B cell (primary cell): ENCODE data around the gene SMC3. TPM values are rescaled to one million over a fixed set of nuclear protein-coding genes. Genes with fewer than 3 reads are reported as not detected.
A peak's percentile ranks its signal among the peaks of the same experiment; 100 is the strongest.

ENCODE experiments used
- ATAC-seq: fragments of 200-7000 bp; cut with Tn5 transposase; one replicate; pipeline ENCODE4 v1.10.0; 2021; ENCODE audit warnings: low read depth, mild to moderate bottlenecking, moderate number of reproducible peaks, moderate library complexity
- CTCF ChIA-PET: fragments of 350-600 bp; sonication (Branson Sonifier 250); formaldehyde crosslinking; loops from one replicate; lab custom pipeline; 2021; ENCODE audit warnings: antibody characterized with exemption, inconsistent platforms; lab: Charles Lee
- POLR2A ChIA-PET: fragments of 350-600 bp; sonication (Branson Sonifier 250); formaldehyde crosslinking; loops from one replicate; lab custom pipeline; 2021; ENCODE audit warnings: antibody characterized with exemption; lab: Charles Lee
- DNase-seq: peaks from one replicate; pipeline ENCODE4 v3.0.0; 2013
- H2AFZ ChIP-seq: 2 replicates; pipeline ENCODE4 v1.6.1; 2012; ENCODE audit warnings: mild to moderate bottlenecking, low read depth, low read length; ENCODE audit not compliant: insufficient read depth, poor library complexity, severe bottlenecking
- H3K27ac ChIP-seq, 2 donors: 1 replicate in 1 of 2; 2 replicates in 1 of 2; pipeline ENCODE4 v1.5.1; 2012 to 2013; ENCODE audit warnings: low read length in 2 of 2, mild to moderate bottlenecking in 2 of 2, moderate library complexity in 1 of 2
- H3K27me3 ChIP-seq, 4 experiments: fragments of 200-600 bp in 1 of 4; sonication (generic) in 1 of 4; replicated peaks in 1 of 4; 1 replicate in 2 of 4; 2 replicates in 2 of 4; pipeline versions ENCODE4 v1.6.1 to v1.7.0; 2013 to 2016; ENCODE audit warnings: low read length in 3 of 4, mild to moderate bottlenecking in 2 of 4, mixed read lengths in 1 of 4, moderate library complexity in 1 of 4; ENCODE audit not compliant: insufficient read depth in 4 of 4, control insufficient read depth in 3 of 4; ENCODE audit errors: control extremely low read depth in 1 of 4
- H3K36me3 ChIP-seq, 2 experiments: replicated peaks in 1 of 2; 1 replicate in 1 of 2; 2 replicates in 1 of 2; pipeline versions ENCODE4 v1.6.1 to v1.7.1; 2013; ENCODE audit warnings: low read length in 1 of 2; ENCODE audit not compliant: insufficient read depth in 2 of 2, control insufficient read depth in 1 of 2; ENCODE audit errors: control extremely low read depth in 1 of 2, extremely low read depth in 1 of 2
- H3K4me1 ChIP-seq, 2 donors: fragments of 200-600 bp in 1 of 2; sonication (generic) in 1 of 2; 1 replicate in 1 of 2; 2 replicates in 1 of 2; pipeline versions ENCODE4 v1.5.1 to v1.6.1; 2013 to 2017; ENCODE audit warnings: low read length in 2 of 2; ENCODE audit not compliant: control insufficient read depth in 2 of 2, insufficient read depth in 2 of 2
- H3K4me2 ChIP-seq: replicated peaks from 2 replicates; pipeline ENCODE3; 2012; ENCODE audit warnings: mild to moderate bottlenecking, low read depth, low read length; ENCODE audit not compliant: poor library complexity, severe bottlenecking
- H3K4me3 ChIP-seq, 5 experiments: fragments of 200-600 bp in 1 of 5; sonication (generic) in 1 of 5; 1 replicate in 3 of 5; 2 replicates in 2 of 5; pipeline versions ENCODE4 v1.5.1 to v1.7.0; 2011 to 2016; ENCODE audit warnings: low read length in 4 of 5, mild to moderate bottlenecking in 4 of 5, low read depth in 2 of 5, control low read depth in 1 of 5, moderate library complexity in 1 of 5; ENCODE audit not compliant: insufficient read depth in 1 of 5; ENCODE audit errors: control extremely low read depth in 1 of 5, extremely low read depth in 1 of 5
- H3K79me2 ChIP-seq: fragments of 200-600 bp; sonication (generic); one replicate; pipeline ENCODE4 v1.6.0; 2016; ENCODE audit warnings: low read length; ENCODE audit not compliant: control insufficient read depth, insufficient read depth
- H3K9ac ChIP-seq: fragments of 200-600 bp; sonication (generic); 2 replicates; pipeline ENCODE4 v1.6.1; 2017; ENCODE audit warnings: mild to moderate bottlenecking, low read length, moderate library complexity
- H3K9me3 ChIP-seq, 3 donors: one replicate each; pipeline versions ENCODE4 v1.6.1 to v1.7.1; 2013; ENCODE audit warnings: low read length in 2 of 3; ENCODE audit not compliant: control insufficient read depth in 2 of 3, insufficient read depth in 1 of 3; ENCODE audit errors: control extremely low read depth in 1 of 3
- H4K20me1 ChIP-seq: 2 replicates; pipeline ENCODE4 v1.6.0; 2012; ENCODE audit warnings: mild to moderate bottlenecking, low read length; ENCODE audit not compliant: insufficient read depth, control insufficient read depth, poor library complexity, severe bottlenecking
- H3K27ac Mint-ChIP-seq: one replicate; pipeline ENCODE4 v1.8.0; 2021; ENCODE audit warnings: mixed read lengths
- H3K27me3 Mint-ChIP-seq: one replicate; pipeline ENCODE4 v1.8.0; 2021; ENCODE audit warnings: mixed read lengths
- H3K4me1 Mint-ChIP-seq: one replicate; pipeline ENCODE4 v1.8.0; 2021; ENCODE audit warnings: mixed read lengths
- H3K4me3 Mint-ChIP-seq: one replicate; pipeline ENCODE4 v1.8.0; 2021; ENCODE audit warnings: mixed read lengths
- H3K9me3 Mint-ChIP-seq: one replicate; pipeline ENCODE4 v1.8.0; 2022; ENCODE audit warnings: mixed read lengths; ENCODE audit not compliant: insufficient read depth
- EZH2 ChIP-seq: IDR thresholded peaks from 2 replicates; pipeline ENCODE4 v1.6.1; 2012; ENCODE audit warnings: borderline replicate concordance, low read depth, mild to moderate bottlenecking, moderate library complexity, low read length; ENCODE audit not compliant: insufficient read depth, poor library complexity, severe bottlenecking
- WGBS: methylation state at CpG from one replicate; pipeline ENCODE4 v1.1.5; 2013; ENCODE audit warnings: missing lambda C conversion rate; ENCODE audit not compliant: insufficient coverage; 5-methylcytosine and 5-hydroxymethylcytosine counted together
- intact Hi-C: fragments of 100-400 bp; cut with micrococcal nuclease; formaldehyde crosslinking; loops from one replicate; pipeline ENCODE4 v1.10.0; 2022
- polyA plus RNA-seq: library from polyadenylated mRNA; depleted of rRNA; stranded (reverse); fragments of >200 nt; gene quantifications from 2 replicates; pipeline ENCODE4 v1.2.3, GENCODE V29; 2012
- total RNA-seq, 2 donors: library from RNA; stranded (reverse); fragments of 120-200 nt in 1 of 2; gene quantifications; 1 replicate in 1 of 2; 2 replicates in 1 of 2; pipeline versions ENCODE4 v1.2.3 to v1.2.4, GENCODE V29; 2013 to 2022
- TF ChIP-seq, protein P1 (sequence below): fragments of 200-600 bp; IDR thresholded peaks from one replicate; pipeline ENCODE4 v1.8.0; 2022; ENCODE audit warnings: antibody characterized with exemption, mild to moderate bottlenecking

The SMC3 gene
- total and polyA plus RNA-seq, 2 donors (not counting 1 experiment from before 2014, with no cell fraction given), result 6.1 to 45.8 TPM

DNA sequence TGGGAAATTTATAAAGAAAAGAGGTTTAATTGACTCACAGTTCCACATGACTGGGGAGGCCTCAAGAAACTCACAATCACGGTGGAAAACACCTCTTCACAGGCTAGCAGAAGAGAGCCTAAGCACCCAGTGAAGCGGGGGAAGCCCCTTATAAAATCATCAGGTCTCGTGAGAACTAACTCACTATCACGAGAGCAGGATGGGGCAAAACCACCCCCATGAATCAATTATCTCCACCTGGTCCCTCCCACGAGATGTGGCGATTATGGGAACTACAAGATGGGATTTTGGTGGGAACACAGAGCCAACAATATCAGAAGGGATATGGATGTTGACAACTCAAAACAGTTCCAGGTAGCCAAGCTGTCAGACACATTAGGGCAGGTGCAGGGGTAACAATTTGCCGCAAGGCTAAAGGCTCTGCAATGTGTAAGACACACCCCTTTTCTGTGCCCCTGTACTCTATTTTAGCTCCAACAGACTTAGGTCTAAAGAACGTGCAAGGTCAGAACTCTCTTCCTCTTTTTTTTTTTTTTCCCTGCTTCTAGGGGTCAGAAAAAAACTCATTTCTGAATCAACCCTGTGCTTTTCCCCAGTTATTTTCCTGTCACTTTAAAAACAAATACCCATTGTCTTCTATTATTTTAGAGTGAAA lies 46.0 kb downstream of the SMC3 start:
- Histone ChIP-seq H3K79me2 (no peaks in the 10 kb centered on the region), H3K9ac (no peak overlapping the region), H3K36me3 (no peaks in the 10 kb centered on the region), H3K4me3 (no peak overlapping the region), H2AFZ (no peak overlapping the region), H3K4me2 (no peak overlapping the region), H4K20me1 (no peaks in the 10 kb centered on the region), H3K4me1 (peaks cover 4 to 6% of the 10 kb centered on the region in 2 donors), H3K27me3 (no peaks in the 10 kb centered on the region), H3K27ac (no peak overlapping the region), H3K9me3 (no peaks in the 10 kb centered on the region)
- 29% methylated on average over 3 of the region's 8 CpGs for WGBS
- Mint-ChIP-seq H3K27me3 (no peaks in the 10 kb centered on the region), H3K4me3 (no peak overlapping the region), H3K4me1 (peaks cover 18% of the 10 kb centered on the region), H3K9me3 (no peaks in the 10 kb centered on the region), H3K27ac (no peak overlapping the region)
- ChIA-PET CTCF (interaction anchor here (0.9 to 1.9 kb wide), 3 partner anchors 11 to 111 kb away, joined by 3 to 7 read pairs (median 5); no protein-coding TSS in a partner anchor), POLR2A (no interaction called here)
- TF ChIP-seq, protein P1, sequence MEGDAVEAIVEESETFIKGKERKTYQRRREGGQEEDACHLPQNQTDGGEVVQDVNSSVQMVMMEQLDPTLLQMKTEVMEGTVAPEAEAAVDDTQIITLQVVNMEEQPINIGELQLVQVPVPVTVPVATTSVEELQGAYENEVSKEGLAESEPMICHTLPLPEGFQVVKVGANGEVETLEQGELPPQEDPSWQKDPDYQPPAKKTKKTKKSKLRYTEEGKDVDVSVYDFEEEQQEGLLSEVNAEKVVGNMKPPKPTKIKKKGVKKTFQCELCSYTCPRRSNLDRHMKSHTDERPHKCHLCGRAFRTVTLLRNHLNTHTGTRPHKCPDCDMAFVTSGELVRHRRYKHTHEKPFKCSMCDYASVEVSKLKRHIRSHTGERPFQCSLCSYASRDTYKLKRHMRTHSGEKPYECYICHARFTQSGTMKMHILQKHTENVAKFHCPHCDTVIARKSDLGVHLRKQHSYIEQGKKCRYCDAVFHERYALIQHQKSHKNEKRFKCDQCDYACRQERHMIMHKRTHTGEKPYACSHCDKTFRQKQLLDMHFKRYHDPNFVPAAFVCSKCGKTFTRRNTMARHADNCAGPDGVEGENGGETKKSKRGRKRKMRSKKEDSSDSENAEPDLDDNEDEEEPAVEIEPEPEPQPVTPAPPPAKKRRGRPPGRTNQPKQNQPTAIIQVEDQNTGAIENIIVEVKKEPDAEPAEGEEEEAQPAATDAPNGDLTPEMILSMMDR, result no peak
- no peak for TF ChIP-seq EZH2
- intact Hi-C loops, result loop anchor here (5.0 kb wide), 2 partner anchors 259 to 1524 kb away; partner anchors contain the start of gene PDCD4
- DNase-seq (peak; percentile 52), ATAC-seq (peak; percentile 31)

DNA sequence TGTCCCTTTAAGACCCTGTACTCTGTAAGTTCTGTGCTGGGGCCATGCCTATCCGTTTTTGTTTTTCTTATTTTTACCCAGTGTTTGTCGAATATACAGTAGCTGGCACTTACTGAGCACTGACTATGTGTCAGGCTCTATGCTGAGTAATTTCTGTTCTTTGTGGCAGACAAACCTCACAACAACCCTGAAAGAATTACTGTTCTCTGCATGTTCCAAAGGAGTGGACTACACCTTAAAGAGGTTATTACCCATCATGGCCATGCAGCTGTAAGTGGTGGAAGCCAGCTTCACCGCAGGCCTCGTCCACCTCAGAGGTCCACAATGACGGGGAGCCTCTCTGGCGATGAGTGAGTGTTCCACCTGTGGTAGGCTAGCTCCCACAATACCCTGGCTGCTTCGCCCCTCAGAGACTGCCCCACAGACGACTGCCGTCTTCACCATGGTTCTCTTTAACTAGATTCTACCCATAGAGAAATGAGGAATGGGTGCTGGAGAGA lies 46.6 kb downstream of the SMC3 start:
- ChIA-PET CTCF (interaction anchor here (1.7 to 1.9 kb wide), 2 partner anchors 11 to 59 kb away, joined by 5 to 7 read pairs; no protein-coding TSS in a partner anchor), POLR2A (no interaction called here)
- DNase-seq (no peak), ATAC-seq (no peak)
- no peaks in the 10 kb centered on the region for H3K9me3 ChIP-seq
- H3K27ac ChIP-seq, result no peak overlapping the region
- no peak overlapping the region for H3K4me2 ChIP-seq
- TF ChIP-seq, protein P1, result no peak
- no peak for TF ChIP-seq EZH2
- H3K27me3 ChIP-seq, result no peaks in the 10 kb centered on the region
- peaks cover 4 to 6% of the 10 kb centered on the region in 2 donors for H3K4me1 ChIP-seq
- H3K4me3 ChIP-seq, result no peak overlapping the region
- 66% methylated on average over 6 of the region's 9 CpGs for WGBS
- H4K20me1 ChIP-seq, result no peaks in the 10 kb centered on the region
- H3K9me3 Mint-ChIP-seq, result no peaks in the 10 kb centered on the region
- H3K79me2 ChIP-seq, result no peaks in the 10 kb centered on the region
- no peak overlapping the region for H3K27ac Mint-ChIP-seq
- intact Hi-C loops, result loop anchor here (5.0 kb wide), 2 partner anchors 258 to 1523 kb away; partner anchors contain the start of gene PDCD4
- no peak overlapping the region for H3K9ac ChIP-seq
- peaks cover 18% of the 10 kb centered on the region for H3K4me1 Mint-ChIP-seq
- H3K4me3 Mint-ChIP-seq, result no peak overlapping the region
- H3K27me3 Mint-ChIP-seq, result no peaks in the 10 kb centered on the region
- no peaks in the 10 kb centered on the region for H3K36me3 ChIP-seq
- no peak overlapping the region for H2AFZ ChIP-seq
